GM18519 (cell line): ENCODE data around the gene OR52K1.
"Not testable (repeated sequence)": the region's sequence is repeated elsewhere in the genome, so short reads cannot be mapped to it uniquely, and the experiment has no call there.

Experiments used
- ATAC-seq: cut with Tn5 transposase; IDR thresholded peaks from one replicate; pipeline ENCODE4 v1.9.1; 2021; ENCODE audit warnings: mild to moderate bottlenecking, moderate library complexity; ENCODE audit not compliant: unreplicated experiment, low FRiP score

OR52K1 gene

GRCh38 chr11:4484310-4484709, 1.9 kb downstream of the OR52K1 start:
- no peak for ATAC-seq

DNA sequence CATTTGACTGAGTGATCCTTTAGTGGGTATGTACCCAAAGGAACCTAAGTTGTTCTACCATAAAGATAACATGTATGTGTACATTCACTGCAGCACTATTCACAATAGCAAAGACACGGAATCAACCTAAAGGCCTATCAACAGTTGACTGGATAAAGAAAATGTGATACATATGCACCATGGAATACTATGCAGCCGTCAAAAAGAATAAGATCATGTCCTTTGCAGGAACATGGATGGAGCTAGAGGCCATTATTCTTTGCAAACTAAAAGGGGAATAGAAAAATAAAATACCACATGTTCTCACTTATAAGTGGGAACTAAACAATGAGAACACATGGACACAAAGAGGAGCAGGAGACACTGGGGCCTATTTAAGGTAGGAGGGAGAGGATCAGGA, 9.0 kb downstream of the OR52K1 start:
- not testable (repeated sequence) for ATAC-seq

- no peak for ATAC-seq
Measured at GRCh38 chr11:4491878-4492606, 9.6 kb downstream of the OR52K1 start.

- ATAC-seq: no peak
Measured at GRCh38 chr11:4493480-4493818, 11.0 kb downstream of the OR52K1 start.

- ATAC-seq: no peak
Measured at GRCh38 chr11:4495487-4495886, 13.0 kb downstream of the OR52K1 start.

- ATAC-seq: no peak
Measured at GRCh38 chr11:4495986-4496385, 13.5 kb downstream of the OR52K1 start.

DNA sequence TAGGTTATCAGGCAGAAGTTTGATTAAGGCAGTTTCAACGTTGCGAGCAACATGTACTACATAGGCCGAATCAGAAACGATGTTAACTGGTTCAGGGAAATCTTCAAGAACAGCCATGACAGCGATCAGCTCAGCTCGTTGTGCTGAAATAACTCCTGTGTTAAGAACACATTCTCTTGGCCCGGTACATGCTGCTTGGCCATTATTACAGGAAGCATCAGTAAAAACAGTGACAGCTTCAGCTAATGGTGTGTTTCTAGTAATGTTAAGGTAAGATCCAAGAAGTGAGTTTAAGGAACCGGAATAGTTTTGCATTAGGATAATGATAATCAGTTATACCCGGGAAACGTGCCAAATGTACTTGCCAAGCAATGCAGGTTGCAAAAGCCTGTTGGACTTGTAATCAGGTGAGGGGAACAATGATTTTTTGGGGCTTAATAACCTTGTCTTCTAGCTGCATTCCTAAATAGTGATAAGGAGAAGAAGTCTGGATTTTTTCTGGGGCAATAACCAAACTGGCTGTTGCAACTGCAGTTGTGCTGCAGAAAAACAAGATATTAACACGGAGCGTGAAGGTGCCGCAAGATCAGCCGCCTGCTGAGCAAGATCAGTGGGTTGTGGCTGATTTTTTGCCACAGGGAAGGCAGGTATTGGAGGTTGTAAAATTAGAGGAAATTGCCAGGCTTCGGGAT, 14.3 kb downstream of the OR52K1 start:
- no peak for ATAC-seq

- ATAC-seq: no peak
Measured at GRCh38 chr11:4508886-4509285, 26.4 kb downstream of the OR52K1 start.

GRCh38 chr11:4511282-4512245, 29.1 kb downstream of the OR52K1 start:
- ATAC-seq: no peak

DNA sequence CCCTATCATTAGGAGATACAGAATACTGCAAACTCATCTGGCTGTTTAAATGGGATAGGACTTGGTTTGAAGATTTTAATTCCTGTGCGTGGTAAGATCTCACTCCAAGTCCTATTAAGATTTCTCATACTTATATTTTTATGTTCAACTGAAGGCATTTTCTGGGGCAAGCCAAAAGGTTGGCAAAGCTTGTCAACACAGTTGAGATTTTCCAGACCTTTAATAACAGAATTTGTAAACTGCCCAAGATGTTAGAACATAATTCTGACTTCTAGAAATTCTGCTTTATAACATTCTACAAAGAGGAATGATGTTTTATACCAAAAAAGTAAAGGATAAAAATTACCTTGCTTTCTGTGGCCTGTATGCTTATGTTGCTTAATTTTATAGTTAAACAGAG, 31.8 kb downstream of the OR52K1 start:
- no peak for ATAC-seq

GRCh38 chr11:4522339-4522738, 39.9 kb downstream of the OR52K1 start:
- ATAC-seq: no peak

DNA sequence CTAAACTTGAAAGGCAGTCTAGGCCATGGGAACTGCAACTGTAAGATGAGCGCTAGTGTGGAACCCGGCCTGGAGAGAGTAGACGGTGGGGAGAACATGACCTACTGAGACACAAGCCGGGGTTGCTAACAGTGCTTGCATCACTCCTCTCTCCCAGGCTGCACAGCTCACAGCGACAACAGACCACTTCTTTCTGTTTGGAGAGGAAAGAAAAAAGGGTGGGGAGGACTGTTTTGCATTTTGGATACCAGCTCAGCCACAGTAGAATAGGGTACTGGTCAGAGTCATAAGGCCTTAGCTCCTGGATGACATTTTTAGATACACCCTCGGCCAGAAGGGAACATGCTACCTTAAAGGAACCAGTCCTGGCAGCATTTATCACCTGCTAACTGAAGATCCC, 40.3 kb downstream of the OR52K1 start:
- ATAC-seq: no peak

GRCh38 chr11:4523666-4524065, 41.2 kb downstream of the OR52K1 start:
- no peak for ATAC-seq

GRCh38 chr11:4527926-4528325, 45.5 kb downstream of the OR52K1 start:
- no peak for ATAC-seq

GRCh38 chr11:4531686-4532085, 49.2 kb downstream of the OR52K1 start:
- not testable (repeated sequence) for ATAC-seq

DNA sequence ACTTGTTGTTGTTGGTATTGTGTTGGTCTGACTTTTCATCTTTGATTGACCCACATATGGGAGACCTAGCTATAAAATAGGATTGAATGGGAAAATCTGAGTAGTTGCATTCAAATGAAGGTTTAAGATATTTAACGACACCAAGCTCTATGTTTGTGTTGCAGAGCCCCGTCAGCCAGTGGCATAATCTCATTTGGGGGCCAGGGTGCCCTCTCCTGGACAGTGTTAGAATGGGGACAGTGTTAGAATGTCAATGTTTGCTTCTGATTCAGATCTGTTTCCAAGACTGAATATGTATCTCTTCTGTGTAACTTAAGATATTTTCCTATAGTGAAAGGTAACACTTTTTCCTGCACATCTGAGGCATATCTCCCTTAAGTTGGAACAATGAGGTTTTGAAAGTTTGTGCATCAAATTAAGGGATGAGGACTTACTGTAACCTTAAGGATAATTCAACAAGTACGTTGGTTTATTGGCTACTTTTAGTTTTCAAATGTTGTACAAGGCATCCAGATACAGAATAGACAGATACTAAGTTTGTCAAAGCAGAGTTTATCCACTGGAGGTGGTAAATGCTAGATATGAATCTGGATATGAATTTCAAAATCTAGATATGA, 57.3 kb downstream of the OR52K1 start:
- ATAC-seq: no peak

DNA sequence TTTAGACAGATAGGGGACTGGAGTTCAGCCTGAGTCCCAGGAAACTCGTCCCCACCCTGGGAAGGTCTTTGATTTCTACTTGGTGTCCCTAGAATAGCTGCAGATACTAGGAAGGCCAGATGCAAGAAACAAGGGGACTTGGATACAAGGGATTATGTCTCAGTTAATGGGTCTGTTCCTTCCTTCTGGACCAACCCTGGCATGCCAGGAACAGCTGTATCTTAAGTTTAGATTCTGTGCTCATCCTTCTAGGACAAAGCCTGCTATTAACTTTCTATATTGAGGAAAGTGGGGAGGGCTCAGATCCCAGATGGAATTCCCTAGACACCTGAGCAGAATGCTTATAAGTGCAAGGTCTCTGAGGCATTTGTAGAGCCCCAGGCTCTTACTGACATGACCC, 58.6 kb downstream of the OR52K1 start:
- no peak for ATAC-seq
